CD4-positive, alpha-beta T cell (primary cell): ENCODE results near the gene HES3. TPM values are rescaled to one million over a fixed set of nuclear protein-coding genes. Genes with fewer than 3 reads are reported as not detected.

Source experiments
- ATAC-seq: fragments of 200-7000 bp; cut with Tn5 transposase; one replicate; pipeline ENCODE4 v1.10.0; 2022; ENCODE audit warnings: mild to moderate bottlenecking; ENCODE audit not compliant: poor library complexity
- CTCF ChIA-PET: fragments of 350-600 bp; sonication (Branson Sonifier 250); formaldehyde crosslinking; loops from one replicate; lab custom pipeline; 2021; ENCODE audit warnings: antibody characterized with exemption, inconsistent platforms; lab: Charles Lee
- POLR2A ChIA-PET: fragments of 350-600 bp; sonication (Branson Sonifier 250); formaldehyde crosslinking; loops from one replicate; lab custom pipeline; 2021; ENCODE audit warnings: antibody characterized with exemption, inconsistent platforms; lab: Charles Lee
- DNase-seq, 14 experiments: peaks; one replicate each; pipeline ENCODE4 v3.0.0-alpha.2; 2013 to 2020; ENCODE audit warnings: mixed read lengths in 2 of 14
- H3K27ac ChIP-seq, 2 donors: one replicate each; pipeline versions ENCODE4 v1.5.1 to v1.7.0; 2013; ENCODE audit warnings: low read length in 2 of 2, low read depth in 1 of 2, mild to moderate bottlenecking in 1 of 2
- H3K27me3 ChIP-seq, 2 experiments: 1 replicate in 1 of 2; 2 replicates in 1 of 2; pipeline versions ENCODE4 v1.6.1 to v1.7.0; 2013; ENCODE audit warnings: low read length in 2 of 2, control low read depth in 1 of 2, mild to moderate bottlenecking in 1 of 2, moderate library complexity in 1 of 2; ENCODE audit not compliant: insufficient read depth in 2 of 2, control insufficient read depth in 1 of 2
- H3K36me3 ChIP-seq: one replicate; pipeline ENCODE4 v1.6.1; 2013; ENCODE audit warnings: low read length, control low read depth; ENCODE audit not compliant: insufficient read depth
- H3K4me1 ChIP-seq: one replicate; pipeline ENCODE4 v1.6.1; 2013; ENCODE audit warnings: low read length, control low read depth; ENCODE audit not compliant: insufficient read depth
- H3K4me3 ChIP-seq: one replicate; pipeline ENCODE4 v1.5.1; 2013; ENCODE audit warnings: mild to moderate bottlenecking, low read length, moderate library complexity
- H3K9me3 ChIP-seq, 2 experiments: 1 replicate in 1 of 2; 2 replicates in 1 of 2; pipeline versions ENCODE4 v1.6.1 to v1.7.0; 2013; ENCODE audit warnings: low read length in 2 of 2, mild to moderate bottlenecking in 2 of 2, control low read depth in 1 of 2, moderate library complexity in 1 of 2; ENCODE audit not compliant: control insufficient read depth in 1 of 2, insufficient read depth in 1 of 2
- H3K27ac Mint-ChIP-seq: one replicate; pipeline ENCODE4 v1.8.0; 2020; ENCODE audit warnings: mixed read lengths
- H3K27me3 Mint-ChIP-seq: one replicate; pipeline ENCODE4 v1.8.0; 2021; ENCODE audit warnings: mixed read lengths
- H3K36me3 Mint-ChIP-seq: one replicate; pipeline ENCODE4 v1.8.0; 2021; ENCODE audit warnings: low read depth, mixed read lengths
- H3K4me1 Mint-ChIP-seq: one replicate; pipeline ENCODE4 v1.8.0; 2021; ENCODE audit warnings: low read depth, mixed read lengths
- H3K4me3 Mint-ChIP-seq: one replicate; pipeline ENCODE4 v1.8.0; 2020; ENCODE audit warnings: mild to moderate bottlenecking, mixed read lengths
- H3K9me3 Mint-ChIP-seq: one replicate; pipeline ENCODE4 v1.8.0; 2020; ENCODE audit warnings: mixed read lengths
- intact Hi-C, 2 experiments: fragments of 100-400 bp; cut with DNase I in 1 of 2; cut with micrococcal nuclease in 1 of 2; formaldehyde crosslinking; loops; one replicate each; pipeline versions ENCODE4 v1.15.1 to v1.9.0; 2023 to 2025; cut with DNase I, micrococcal nuclease
- total RNA-seq, 174 experiments: library from RNA in 2 of 174; stranded (reverse) in 2 of 174; gene quantifications; one replicate each; pipeline ENCODE4 v1.2.3 and lab custom pipeline; 2021 to 2026
- TF ChIP-seq, protein P1 (sequence below): fragments of 200-600 bp; IDR thresholded peaks from one replicate; pipeline ENCODE4 v1.8.0; 2022; ENCODE audit warnings: antibody characterized with exemption, mild to moderate bottlenecking

The HES3 gene
- total RNA-seq, 2 experiments from 2014 or later: not detected

DNA sequence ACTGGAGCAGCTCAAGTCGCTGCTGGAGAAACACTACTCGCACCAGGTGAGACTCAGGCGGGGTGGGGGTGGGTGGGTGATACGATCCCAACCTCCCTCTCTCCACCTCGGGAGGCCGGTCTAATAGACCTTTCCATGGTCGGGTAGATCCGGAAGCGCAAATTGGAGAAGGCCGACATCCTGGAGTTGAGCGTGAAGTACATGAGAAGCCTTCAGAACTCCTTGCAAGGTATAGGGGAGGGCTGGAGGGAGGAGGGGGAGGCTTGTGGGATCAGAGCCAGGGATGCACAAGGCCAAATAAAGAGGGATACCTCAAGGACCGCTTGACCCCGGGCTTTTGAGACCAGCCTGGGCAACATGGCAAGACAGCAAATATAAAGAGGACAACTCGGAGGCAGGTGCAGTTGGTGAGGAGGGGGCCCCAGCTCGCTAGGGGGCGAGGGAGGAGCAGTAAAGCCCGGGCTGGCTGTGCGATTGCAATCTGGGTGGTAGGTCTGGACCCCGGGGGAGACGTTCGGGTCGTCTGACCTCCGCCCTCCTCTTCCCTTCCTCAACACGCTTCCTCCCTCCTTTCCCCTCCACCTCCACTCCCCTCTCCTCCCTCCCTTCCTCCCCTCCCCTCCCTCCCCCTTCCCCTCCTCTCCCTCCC, 546 bp downstream of the HES3 start:
- Histone ChIP-seq H3K27ac (no peak overlapping the region), H3K36me3 (no peaks in the 10 kb centered on the region), H3K9me3 (peaks cover 0 to 38% of the 10 kb centered on the region in 2 experiments), H3K4me3 (no peak overlapping the region), H3K27me3 (peaks cover 74 to 86% of the 10 kb centered on the region in 2 experiments), H3K4me1 (peaks cover 35% of the 10 kb centered on the region)
- POLR2A ChIA-PET: interaction anchor here (0.6 kb wide), 1 partner anchor 219 kb away, joined by 3 read pairs; no protein-coding TSS in a partner anchor
- CTCF ChIA-PET: interaction anchor here (0.6 to 1.1 kb wide), 5 partner anchors 9 to 205 kb away, joined by 3 to 13 read pairs (median 4); partner anchors contain the start of genes GPR153 and ICMT
- intact Hi-C loops: loop anchor here (1.0 to 5.0 kb wide), 5 partner anchors 136 to 732 kb away; no protein-coding TSS in a partner anchor
- TF ChIP-seq, protein P1, sequence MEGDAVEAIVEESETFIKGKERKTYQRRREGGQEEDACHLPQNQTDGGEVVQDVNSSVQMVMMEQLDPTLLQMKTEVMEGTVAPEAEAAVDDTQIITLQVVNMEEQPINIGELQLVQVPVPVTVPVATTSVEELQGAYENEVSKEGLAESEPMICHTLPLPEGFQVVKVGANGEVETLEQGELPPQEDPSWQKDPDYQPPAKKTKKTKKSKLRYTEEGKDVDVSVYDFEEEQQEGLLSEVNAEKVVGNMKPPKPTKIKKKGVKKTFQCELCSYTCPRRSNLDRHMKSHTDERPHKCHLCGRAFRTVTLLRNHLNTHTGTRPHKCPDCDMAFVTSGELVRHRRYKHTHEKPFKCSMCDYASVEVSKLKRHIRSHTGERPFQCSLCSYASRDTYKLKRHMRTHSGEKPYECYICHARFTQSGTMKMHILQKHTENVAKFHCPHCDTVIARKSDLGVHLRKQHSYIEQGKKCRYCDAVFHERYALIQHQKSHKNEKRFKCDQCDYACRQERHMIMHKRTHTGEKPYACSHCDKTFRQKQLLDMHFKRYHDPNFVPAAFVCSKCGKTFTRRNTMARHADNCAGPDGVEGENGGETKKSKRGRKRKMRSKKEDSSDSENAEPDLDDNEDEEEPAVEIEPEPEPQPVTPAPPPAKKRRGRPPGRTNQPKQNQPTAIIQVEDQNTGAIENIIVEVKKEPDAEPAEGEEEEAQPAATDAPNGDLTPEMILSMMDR: no peak
- ATAC-seq: no peak
- DNase-seq: no peak
- Mint-ChIP-seq H3K4me1 (peaks cover 22% of the 10 kb centered on the region), H3K27me3 (peaks cover 71% of the 10 kb centered on the region), H3K36me3 (no peaks in the 10 kb centered on the region), H3K9me3 (no peaks in the 10 kb centered on the region), H3K4me3 (no peak overlapping the region), H3K27ac (no peak overlapping the region)

DNA sequence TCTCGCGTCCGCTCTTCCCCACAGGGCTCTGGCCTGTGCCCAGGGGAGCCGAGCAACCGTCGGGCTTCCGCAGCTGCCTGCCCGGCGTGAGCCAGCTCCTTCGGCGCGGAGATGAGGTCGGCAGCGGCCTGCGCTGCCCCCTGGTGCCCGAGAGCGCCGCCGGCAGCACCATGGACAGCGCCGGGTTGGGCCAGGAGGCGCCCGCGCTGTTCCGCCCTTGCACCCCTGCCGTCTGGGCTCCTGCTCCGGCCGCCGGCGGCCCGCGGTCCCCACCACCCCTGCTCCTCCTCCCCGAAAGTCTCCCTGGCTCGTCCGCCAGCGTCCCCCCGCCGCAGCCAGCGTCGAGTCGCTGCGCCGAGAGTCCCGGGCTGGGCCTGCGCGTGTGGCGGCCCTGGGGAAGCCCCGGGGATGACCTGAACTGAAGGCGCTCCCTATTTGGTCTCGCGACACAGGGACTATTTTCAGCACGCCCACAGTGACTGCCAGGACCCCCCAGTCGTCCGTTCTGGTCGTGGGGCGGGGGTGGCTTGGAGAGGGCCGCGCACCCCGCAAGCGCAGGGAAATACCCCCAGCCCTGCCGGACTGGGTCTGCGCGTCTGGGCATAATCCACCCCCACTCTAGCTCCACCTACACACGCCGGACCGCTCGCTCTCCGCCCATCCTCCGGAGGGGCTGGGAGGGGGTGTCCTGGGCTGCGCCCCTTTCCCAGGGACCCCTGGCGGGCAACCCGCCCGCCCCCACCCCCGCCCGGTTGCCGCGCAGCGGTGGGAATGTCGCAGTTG, 1.3 kb downstream of the HES3 start:
- no peak overlapping the region for H3K27ac Mint-ChIP-seq
- peak; percentile 80 for ATAC-seq
- POLR2A ChIA-PET: interaction anchor here (0.6 to 1.7 kb wide), 2 partner anchors 103 to 219 kb away, joined by 3 to 5 read pairs; no protein-coding TSS in a partner anchor

More for the DNA sequence above, 1.3 kb downstream of the HES3 start:
- no peak overlapping the region for H3K4me3 Mint-ChIP-seq
- H3K27me3 Mint-ChIP-seq: peaks cover 70% of the 10 kb centered on the region
- no peaks in the 10 kb centered on the region for H3K36me3 ChIP-seq
- H3K4me1 Mint-ChIP-seq: peaks cover 22% of the 10 kb centered on the region
- CTCF ChIA-PET: interaction anchor here (0.6 to 1.7 kb wide), 8 partner anchors 10 to 204 kb away, joined by 3 to 13 read pairs (median 5); partner anchors contain the start of genes GPR153 and ICMT
- H3K4me3 ChIP-seq: no peak overlapping the region
- H3K9me3 ChIP-seq: peaks cover 0 to 42% of the 10 kb centered on the region in 2 experiments
- peaks cover 35% of the 10 kb centered on the region for H3K4me1 ChIP-seq
- H3K27me3 ChIP-seq: peaks cover 74 to 85% of the 10 kb centered on the region in 2 experiments
- intact Hi-C loops: loop anchor here (2.0 to 5.0 kb wide), 4 partner anchors 136 to 733 kb away; no protein-coding TSS in a partner anchor
- H3K9me3 Mint-ChIP-seq: no peaks in the 10 kb centered on the region
- no peaks in the 10 kb centered on the region for H3K36me3 Mint-ChIP-seq
- TF ChIP-seq, protein P1: peak; percentile 58
- DNase-seq: peak; percentile 61 to 92 (median 76)
- H3K27ac ChIP-seq: no peak overlapping the region
